HS-5 (cell line): ENCODE data around the gene EPN3.

Experiments
- DNase-seq: peaks from one replicate; pipeline ENCODE4 v3.0.0-alpha.2; 2012; ENCODE audit warnings: low read depth

EPN3 gene

GRCh38 chr17:50532452-50533024, at the start of gene EPN3:
EPN3 (plus strand) TSS chr17:50532735; CDS start chr17:50536557, 3,822 bp downstream.
- DNase-seq: no peak

- no peak for DNase-seq
Observed at GRCh38 chr17:50483266-50483665, 49.3 kb upstream of the EPN3 start.

GRCh38 chr17:50484386-50485155, 48.0 kb upstream of the EPN3 start:
- no peak for DNase-seq

GRCh38 chr17:50487213-50488096, 45.1 kb upstream of the EPN3 start:
- no peak for DNase-seq

GRCh38 chr17:50488880-50489279, 43.7 kb upstream of the EPN3 start:
- DNase-seq: no peak

- no peak for DNase-seq
Observed at GRCh38 chr17:50491505-50491904, 41.0 kb upstream of the EPN3 start.

GRCh38 chr17:50492214-50492613, 40.3 kb upstream of the EPN3 start:
- DNase-seq: no peak

GRCh38 chr17:50493744-50494143, 38.8 kb upstream of the EPN3 start:
- no peak for DNase-seq

- DNase-seq: no peak
Observed at GRCh38 chr17:50495217-50495823, 37.2 kb upstream of the EPN3 start.

- DNase-seq: peak; percentile 28
Observed at GRCh38 chr17:50495918-50496317, 36.6 kb upstream of the EPN3 start.

GRCh38 chr17:50498021-50498874, 34.3 kb upstream of the EPN3 start:
- no peak for DNase-seq

- DNase-seq: no peak
Observed at GRCh38 chr17:50499270-50499669, 33.3 kb upstream of the EPN3 start.

GRCh38 chr17:50499721-50500120, 32.8 kb upstream of the EPN3 start:
- DNase-seq: no peak

GRCh38 chr17:50501054-50501453, 31.5 kb upstream of the EPN3 start:
- no peak for DNase-seq

- no peak for DNase-seq
Observed at GRCh38 chr17:50502301-50502990, 30.1 kb upstream of the EPN3 start.

GRCh38 chr17:50505591-50506130, 26.9 kb upstream of the EPN3 start:
- DNase-seq: no peak

- no peak for DNase-seq
Observed at GRCh38 chr17:50506298-50506697, 26.2 kb upstream of the EPN3 start.

GRCh38 chr17:50507871-50508572, 24.5 kb upstream of the EPN3 start, which contains the start of gene MYCBPAP:
MYCBPAP (plus strand) TSS chr17:50508439; CDS start chr17:50508675, 236 bp downstream.
- DNase-seq: no peak

- no peak for DNase-seq
Observed at GRCh38 chr17:50508573-50509460, 23.7 kb upstream of the EPN3 start.
